Spleen (tissue), 11 donors: ENCODE data around the gene PPP1R9A. TPM values are rescaled to one million over a fixed set of nuclear protein-coding genes. Genes with fewer than 3 reads are reported as not detected.
A peak's percentile ranks its signal among the peaks of the same experiment; 100 is the strongest.

ENCODE experiments used
- DNase-seq: peaks from one replicate; pipeline ENCODE4 v3.0.0-alpha.2; 2020
- H3K27ac ChIP-seq, 8 donors: fragments of 200-600 bp; sonication (generic) in 7 of 8; 1 replicate in 4 of 8; 2 replicates in 4 of 8; pipeline versions ENCODE4 v1.5.0 to v1.8.0; 2016 to 2021; ENCODE audit warnings: inconsistent platforms in 4 of 8, mild to moderate bottlenecking in 4 of 8, moderate library complexity in 1 of 8
- H3K27me3 ChIP-seq, 7 donors: fragments of 200-600 bp; sonication (generic) in 6 of 7; replicated peaks in 1 of 7; 1 replicate in 4 of 7; 2 replicates in 3 of 7; pipeline versions ENCODE4 v1.5.0 to v1.8.0; 2016 to 2021; ENCODE audit warnings: inconsistent platforms in 3 of 7, mild to moderate bottlenecking in 1 of 7
- H3K36me3 ChIP-seq, 6 donors: fragments of 200-600 bp; sonication (generic) in 5 of 6; 1 replicate in 4 of 6; 2 replicates in 2 of 6; pipeline versions ENCODE4 v1.5.0 to v1.8.0; 2016 to 2021; ENCODE audit warnings: inconsistent platforms in 2 of 6
- H3K4me1 ChIP-seq, 6 donors: fragments of 200-600 bp; sonication (generic) in 5 of 6; 1 replicate in 3 of 6; 2 replicates in 3 of 6; pipeline versions ENCODE4 v1.5.0 to v1.8.0; 2016 to 2021; ENCODE audit warnings: inconsistent platforms in 3 of 6
- H3K4me3 ChIP-seq, 8 donors: fragments of 200-600 bp; sonication (generic) in 7 of 8; 1 replicate in 4 of 8; 2 replicates in 4 of 8; pipeline versions ENCODE4 v1.5.0 to v1.8.0; 2016 to 2021; ENCODE audit warnings: inconsistent platforms in 4 of 8, mild to moderate bottlenecking in 4 of 8, moderate library complexity in 2 of 8
- H3K9me3 ChIP-seq, 8 donors: fragments of 200-600 bp; sonication (generic) in 7 of 8; 1 replicate in 4 of 8; 2 replicates in 4 of 8; pipeline versions ENCODE4 v1.5.0 to v1.8.0; 2016 to 2021; ENCODE audit warnings: inconsistent platforms in 4 of 8
- CTCF ChIP-seq, 11 experiments: fragments of 200-600 bp in 7 of 11; fragments of 450-650 bp in 4 of 11; sonication (generic) in 4 of 11; IDR thresholded peaks in 8 of 11; conservative IDR thresholded peaks in 3 of 11; 1 replicate in 7 of 11; 2 replicates in 4 of 11; pipeline versions ENCODE4 v1.4.0 to v1.8.0; 2016 to 2021; ENCODE audit warnings: antibody characterized with exemption in 11 of 11, inconsistent platforms in 4 of 11, mild to moderate bottlenecking in 1 of 11
- POLR2A ChIP-seq, 3 donors: fragments of 450-650 bp; IDR thresholded peaks; one replicate each; pipeline ENCODE4 v1.5.1; 2017; ENCODE audit warnings: antibody characterized with exemption in 3 of 3, mild to moderate bottlenecking in 1 of 3
- POLR2AphosphoS5 ChIP-seq, 3 donors: sonication (generic); formaldehyde crosslinking; IDR thresholded peaks; one replicate each; pipeline ENCODE4 v1.5.1; 2017; ENCODE audit warnings: antibody characterized with exemption in 3 of 3
- WGBS, 5 donors: extraction: QIAGEN DNeasy Blood & Tissue Kit in 3 of 5; methylation state at CpG; one replicate each; pipeline versions ENCODE4 v1.1.5 to v1.1.7; 2013 to 2018; 5-methylcytosine and 5-hydroxymethylcytosine counted together
- intact Hi-C: fragments of 100-400 bp; cut with DNase I; formaldehyde crosslinking; loops from one replicate; pipeline ENCODE4 v1.15.0; 2023; ENCODE audit warnings: low total_unique reads
- polyA plus RNA-seq, 3 donors: library from polyadenylated mRNA; stranded (reverse); fragments of 200-250 nt; gene quantifications; one replicate each; pipeline ENCODE4 v1.2.1, GENCODE V29; 2013
- total RNA-seq, 7 donors: library from RNA; depleted of rRNA in 3 of 7; stranded (reverse); fragments of >200 nt in 3 of 7; fragmentation: NEBNext Ultra II Directional in 4 of 7; extraction: Animal tissue kit (Norgen Biotek cat#: 25700) in 4 of 7; gene quantifications; one replicate each; pipeline versions ENCODE4 v1.1.0 to v1.2.1, GENCODE V29; 2016 to 2021
- donor health status: healthy with polysubstance abuse.
- donor health status: DM: no; HTN: no; CAD: no; lungs with moderate emphysema.
- donor health status: DM: no; HTN: no; CAD: no.
- donor health status: Bipolar disorder and iron deficiency.
- donor health status: healthy.
- donor health status: DM: no; HTN: no; CAD: no.
- donor health status: DM: yes; HTN: yes; CAD: no.

The PPP1R9A gene
- total and polyA plus RNA-seq, 10 donors = 0.52 to 24.1 (median 10.9) TPM

GRCh38 chr7:95229301-95229700, 321.9 kb downstream of the PPP1R9A start:
- intact Hi-C loops = no loop called here
- no peaks in the 10 kb centered on the region for H3K36me3 ChIP-seq
- 85 to 93% (median 89%) methylated on average over 5 of the region's 5 CpGs for WGBS, 5 donors
- H3K27ac ChIP-seq = no peak overlapping the region
- no peaks in the 10 kb centered on the region for H3K27me3 ChIP-seq
- DNase-seq = no peak
- H3K4me3 ChIP-seq = no peak overlapping the region
- H3K9me3 ChIP-seq = peaks cover 0 to 3% (median 0%) of the 10 kb centered on the region in 8 donors
- H3K4me1 ChIP-seq = no peaks in the 10 kb centered on the region
- TF ChIP-seq CTCF (IDR thresholded peaks at IDR 0.05 in 8 of 11, conservative IDR thresholded peaks at IDR 0.05 in 3 of 11) (no peak), POLR2A (IDR thresholded peaks at IDR 0.05) (no peak), POLR2AphosphoS5 (IDR thresholded peaks at IDR 0.05) (no peak)

DNA sequence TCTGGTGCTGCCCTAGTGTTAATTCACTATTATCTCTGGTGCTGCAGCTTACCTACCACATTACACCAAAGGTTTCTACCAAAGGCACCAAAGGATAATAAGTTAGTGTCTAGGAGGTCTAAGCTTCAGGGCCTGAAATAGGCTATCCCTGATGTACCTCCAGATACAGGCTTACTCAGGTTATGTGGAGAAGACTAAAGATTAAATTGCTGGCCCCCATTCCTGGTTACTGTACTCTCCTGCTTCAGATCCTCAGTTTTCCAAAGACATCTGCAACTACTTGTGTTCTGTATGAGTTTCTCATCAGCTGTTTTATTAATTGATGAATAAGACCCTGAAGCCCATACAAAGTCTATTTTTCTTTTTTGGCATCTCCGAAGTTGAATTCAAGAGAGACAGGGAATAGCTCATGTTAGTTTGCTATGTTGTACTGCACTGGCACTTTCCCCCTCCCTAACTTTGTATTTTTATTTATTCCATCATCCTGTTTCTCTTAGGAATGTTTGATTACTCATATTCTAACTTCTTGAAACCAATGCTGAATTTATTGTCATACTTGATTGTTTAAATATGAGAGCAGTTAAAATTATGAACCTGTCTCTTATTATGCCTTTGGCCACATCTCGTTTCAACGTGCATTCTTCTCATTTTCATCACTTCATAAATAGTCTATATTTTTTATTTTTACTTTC, 331.0 kb downstream of the PPP1R9A start:
- no peak for TF ChIP-seq CTCF (IDR thresholded peaks at IDR 0.05 in 8 of 11, conservative IDR thresholded peaks at IDR 0.05 in 3 of 11)
- no peak for TF ChIP-seq POLR2A (IDR thresholded peaks at IDR 0.05)
- no peak for TF ChIP-seq POLR2AphosphoS5 (IDR thresholded peaks at IDR 0.05)
- no peak overlapping the region for H3K27ac ChIP-seq
- WGBS, 5 donors = 39 to 65% (median 49%) methylated on average over 3 of the region's 3 CpGs
- peaks cover 0 to 5% (median 1%) of the 10 kb centered on the region in 8 donors for H3K9me3 ChIP-seq
- no peaks in the 10 kb centered on the region for H3K4me1 ChIP-seq
- H3K27me3 ChIP-seq = no peaks in the 10 kb centered on the region
- intact Hi-C loops = no loop called here
- DNase-seq = no peak
- H3K36me3 ChIP-seq = no peaks in the 10 kb centered on the region
- H3K4me3 ChIP-seq = peak overlapping the region in 3 of 8 donors; percentile 1 to 18 (median 10)

DNA sequence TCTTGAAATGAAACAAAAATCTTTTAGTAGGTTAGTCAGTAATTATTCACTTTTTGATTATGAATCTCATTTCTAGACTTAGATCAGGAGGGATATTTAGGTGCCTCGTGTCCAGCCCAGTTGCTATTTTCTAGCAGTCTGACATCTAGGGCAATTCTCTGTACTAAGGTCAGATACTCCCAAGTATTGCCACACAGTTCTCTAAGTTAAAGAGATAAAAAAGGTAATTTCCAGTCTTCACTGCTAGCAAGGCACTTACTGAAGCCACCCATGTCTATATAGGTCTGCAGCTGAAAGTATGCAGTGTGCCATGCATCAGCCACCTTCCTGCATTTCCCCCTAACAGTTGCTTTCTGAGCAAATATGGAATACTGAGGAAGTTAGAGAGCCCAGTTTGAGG, 333.5 kb downstream of the PPP1R9A start:
- TF ChIP-seq POLR2A (IDR thresholded peaks at IDR 0.05) (no peak), CTCF (IDR thresholded peaks at IDR 0.05 in 8 of 11, conservative IDR thresholded peaks at IDR 0.05 in 3 of 11) (no peak), POLR2AphosphoS5 (IDR thresholded peaks at IDR 0.05) (no peak)
- H3K27me3 ChIP-seq = no peaks in the 10 kb centered on the region
- no peak for DNase-seq
- WGBS, 5 donors = 59 to 86% (median 80%) methylated on average over 1 of the region's 1 CpG
- no peaks in the 10 kb centered on the region for H3K36me3 ChIP-seq
- intact Hi-C loops = no loop called here
- no peaks in the 10 kb centered on the region for H3K9me3 ChIP-seq
- H3K4me3 ChIP-seq = no peak overlapping the region
- no peak overlapping the region for H3K27ac ChIP-seq
- no peaks in the 10 kb centered on the region for H3K4me1 ChIP-seq

- Histone ChIP-seq H3K9me3 (no peaks in the 10 kb centered on the region), H3K4me3 (no peak overlapping the region), H3K27ac (no peak overlapping the region), H3K27me3 (no peaks in the 10 kb centered on the region), H3K4me1 (no peaks in the 10 kb centered on the region), H3K36me3 (no peaks in the 10 kb centered on the region)
- no peak for DNase-seq
- intact Hi-C loops = no loop called here
- 34 to 68% (median 52%) methylated on average over 2 of the region's 2 CpGs for WGBS, 5 donors
- TF ChIP-seq POLR2A (IDR thresholded peaks at IDR 0.05) (no peak), CTCF (IDR thresholded peaks at IDR 0.05 in 8 of 11, conservative IDR thresholded peaks at IDR 0.05 in 3 of 11) (no peak), POLR2AphosphoS5 (IDR thresholded peaks at IDR 0.05) (no peak)
These were observed 334.9 kb downstream of the PPP1R9A start for GRCh38 chr7:95242266-95242665.
